Measurements from ENCODE around the gene ADGRG2. TPM values are rescaled to one million over a fixed set of nuclear protein-coding genes. Genes with fewer than 3 reads are reported as not detected.
"Not testable (repeated sequence)": the region's sequence is repeated elsewhere in the genome, so short reads cannot be mapped to it uniquely, and the experiment has no call there.

The ADGRG2 gene
- total RNA-seq, 3 donors from 2014 or later (not counting 1 experiment from before 2014, with no cell fraction given), result not detected

GRCh38 chrX:19019996-19020395, 102.3 kb downstream of the ADGRG2 start:
- no peaks in the 10 kb centered on the region for H3K27me3 ChIP-seq (ENCODE audit: control insufficient read depth, insufficient read depth, low read length)
- TF ChIP-seq CTCF (IDR thresholded peaks at IDR 0.05), result no peak
- H3K27ac ChIP-seq (ENCODE audit: low read length), result no peak overlapping the region
- no peaks in the 10 kb centered on the region for H3K4me1 ChIP-seq (ENCODE audit: control insufficient read depth, insufficient read depth, low read length)
- Mint-ChIP-seq H3K27me3 (ENCODE audit: low read depth in 2 of 2) (no peaks in the 10 kb centered on the region), H3K4me1 (no peaks in the 10 kb centered on the region), H3K4me3 (no peak overlapping the region), H3K27ac (no peak overlapping the region), H3K9me3 (no peaks in the 10 kb centered on the region), H3K36me3 (no peaks in the 10 kb centered on the region)
- H3K9me3 ChIP-seq (ENCODE audit: control insufficient read depth, insufficient read depth, low read length), result no peaks in the 10 kb centered on the region
- H3K36me3 ChIP-seq (ENCODE audit: control insufficient read depth, insufficient read depth, low read length), result no peaks in the 10 kb centered on the region
- no peak for DNase-seq
- H3K4me3 ChIP-seq (ENCODE audit: low read length), result no peak overlapping the region
- 100% methylated on average over 1 of the region's 2 CpGs for WGBS (ENCODE audit: insufficient coverage)
- intact Hi-C loops (cut with micrococcal nuclease), result no loop called here
- no peak for ATAC-seq

GRCh38 chrX:19017271-19017670, 105.0 kb downstream of the ADGRG2 start:
- no peak for ATAC-seq
- no peak for DNase-seq
- Mint-ChIP-seq H3K4me1 (no peaks in the 10 kb centered on the region), H3K4me3 (no peak overlapping the region), H3K27ac (no peak overlapping the region), H3K27me3 (ENCODE audit: low read depth in 2 of 2) (no peaks in the 10 kb centered on the region), H3K36me3 (no peaks in the 10 kb centered on the region), H3K9me3 (no peaks in the 10 kb centered on the region)
- Histone ChIP-seq H3K9me3 (ENCODE audit: control insufficient read depth, insufficient read depth, low read length) (no peaks in the 10 kb centered on the region), H3K27me3 (ENCODE audit: control insufficient read depth, insufficient read depth, low read length) (no peaks in the 10 kb centered on the region), H3K4me1 (ENCODE audit: control insufficient read depth, insufficient read depth, low read length) (no peaks in the 10 kb centered on the region), H3K36me3 (ENCODE audit: control insufficient read depth, insufficient read depth, low read length) (no peaks in the 10 kb centered on the region), H3K4me3 (ENCODE audit: low read length) (no peak overlapping the region), H3K27ac (ENCODE audit: low read length) (no peak overlapping the region)
- TF ChIP-seq CTCF (IDR thresholded peaks at IDR 0.05), result no peak
- 62% methylated on average over 3 of the region's 3 CpGs for WGBS (ENCODE audit: insufficient coverage)
- intact Hi-C loops (cut with micrococcal nuclease), result no loop called here

- H3K4me3 Mint-ChIP-seq; intact Hi-C loops (cut with micrococcal nuclease): not testable (repeated sequence)
Measured at GRCh38 chrX:19016614-19017013, 105.7 kb downstream of the ADGRG2 start.

GRCh38 chrX:19007868-19008267, 114.4 kb downstream of the ADGRG2 start:
- Mint-ChIP-seq H3K4me3 (no peak overlapping the region), H3K27me3 (ENCODE audit: low read depth in 2 of 2) (no peaks in the 10 kb centered on the region), H3K27ac (no peak overlapping the region), H3K36me3 (no peaks in the 10 kb centered on the region), H3K4me1 (no peaks in the 10 kb centered on the region), H3K9me3 (no peaks in the 10 kb centered on the region)
- DNase-seq, result no peak
- ATAC-seq, result no peak
- H3K27me3 ChIP-seq (ENCODE audit: control insufficient read depth, insufficient read depth, low read length), result no peaks in the 10 kb centered on the region
- intact Hi-C loops (cut with micrococcal nuclease), result no loop called here
- no peak overlapping the region for H3K4me3 ChIP-seq (ENCODE audit: low read length)
- no peaks in the 10 kb centered on the region for H3K9me3 ChIP-seq (ENCODE audit: control insufficient read depth, insufficient read depth, low read length)
- no peak for TF ChIP-seq CTCF (IDR thresholded peaks at IDR 0.05)
- no peak overlapping the region for H3K27ac ChIP-seq (ENCODE audit: low read length)
- H3K4me1 ChIP-seq (ENCODE audit: control insufficient read depth, insufficient read depth, low read length), result no peaks in the 10 kb centered on the region
- H3K36me3 ChIP-seq (ENCODE audit: control insufficient read depth, insufficient read depth, low read length), result no peaks in the 10 kb centered on the region
- 90% methylated on average over 4 of the region's 4 CpGs for WGBS (ENCODE audit: insufficient coverage)

More at GRCh38 chrX:19016614-19017013, 105.7 kb downstream of the ADGRG2 start:
- 98% methylated on average over 6 of the region's 8 CpGs for WGBS (ENCODE audit: insufficient coverage)
- H3K9me3 Mint-ChIP-seq; H3K9me3 ChIP-seq (ENCODE audit: control insufficient read depth, insufficient read depth, low read length); H3K27ac Mint-ChIP-seq; ATAC-seq; H3K36me3 ChIP-seq (ENCODE audit: control insufficient read depth, insufficient read depth, low read length); DNase-seq; H3K4me1 ChIP-seq (ENCODE audit: control insufficient read depth, insufficient read depth, low read length); H3K27me3 ChIP-seq (ENCODE audit: control insufficient read depth, insufficient read depth, low read length); H3K27me3 Mint-ChIP-seq (ENCODE audit: low read depth in 2 of 2); H3K36me3 Mint-ChIP-seq; H3K4me3 ChIP-seq (ENCODE audit: low read length); H3K4me1 Mint-ChIP-seq; H3K27ac ChIP-seq (ENCODE audit: low read length): not testable (repeated sequence)

All from natural killer cell (primary cell).